ENCODE measurements around the gene FAF2.

Gene FAF2

GRCh38 chr5:176492431-176492830, 44.2 kb downstream of the FAF2 start:
- Histone ChIP-seq H3K4me3 (ENCODE audit: low read depth, low read length) (no peak overlapping the region), H3K4me1 (ENCODE audit: control insufficient read depth, insufficient read depth, low read length) (no peaks in the 10 kb centered on the region), H3K27me3 (ENCODE audit: control insufficient read depth, insufficient read depth, low read length) (no peaks in the 10 kb centered on the region), H3K36me3 (ENCODE audit: control insufficient read depth, insufficient read depth, low read length) (peaks cover 24% of the 10 kb centered on the region), H3K9me3 (ENCODE audit: control insufficient read depth, insufficient read depth, low read length) (no peaks in the 10 kb centered on the region), H3K9ac (ENCODE audit: low read depth, low read length) (no peak overlapping the region)

- H3K4me3 ChIP-seq (ENCODE audit: low read depth, low read length): no peak overlapping the region
- no peaks in the 10 kb centered on the region for H3K9me3 ChIP-seq (ENCODE audit: control insufficient read depth, insufficient read depth, low read length)
- peaks cover 24% of the 10 kb centered on the region for H3K36me3 ChIP-seq (ENCODE audit: control insufficient read depth, insufficient read depth, low read length)
- no peaks in the 10 kb centered on the region for H3K27me3 ChIP-seq (ENCODE audit: control insufficient read depth, insufficient read depth, low read length)
- no peak overlapping the region for H3K9ac ChIP-seq (ENCODE audit: low read depth, low read length)
- no peaks in the 10 kb centered on the region for H3K4me1 ChIP-seq (ENCODE audit: control insufficient read depth, insufficient read depth, low read length)
Observed at GRCh38 chr5:176497852-176498251, 49.7 kb downstream of the FAF2 start.

- Histone ChIP-seq H3K36me3 (ENCODE audit: control insufficient read depth, insufficient read depth, low read length) (peaks cover 19% of the 10 kb centered on the region), H3K27me3 (ENCODE audit: control insufficient read depth, insufficient read depth, low read length) (no peaks in the 10 kb centered on the region), H3K9me3 (ENCODE audit: control insufficient read depth, insufficient read depth, low read length) (no peaks in the 10 kb centered on the region), H3K4me1 (ENCODE audit: control insufficient read depth, insufficient read depth, low read length) (no peaks in the 10 kb centered on the region), H3K9ac (ENCODE audit: low read depth, low read length) (no peak overlapping the region), H3K4me3 (ENCODE audit: low read depth, low read length) (no peak overlapping the region)
Observed at GRCh38 chr5:176499273-176499672, 51.1 kb downstream of the FAF2 start.

- Histone ChIP-seq H3K9me3 (ENCODE audit: control insufficient read depth, insufficient read depth, low read length) (no peaks in the 10 kb centered on the region), H3K9ac (ENCODE audit: low read depth, low read length) (no peak overlapping the region), H3K27me3 (ENCODE audit: control insufficient read depth, insufficient read depth, low read length) (no peaks in the 10 kb centered on the region), H3K4me3 (ENCODE audit: low read depth, low read length) (no peak overlapping the region), H3K36me3 (ENCODE audit: control insufficient read depth, insufficient read depth, low read length) (peaks cover 23% of the 10 kb centered on the region), H3K4me1 (ENCODE audit: control insufficient read depth, insufficient read depth, low read length) (no peaks in the 10 kb centered on the region)
Observed at GRCh38 chr5:176500511-176500910, 52.3 kb downstream of the FAF2 start.

- H3K4me3 ChIP-seq (ENCODE audit: low read depth, low read length): no peak overlapping the region
- H3K9ac ChIP-seq (ENCODE audit: low read depth, low read length): no peak overlapping the region
- no peaks in the 10 kb centered on the region for H3K27me3 ChIP-seq (ENCODE audit: control insufficient read depth, insufficient read depth, low read length)
- H3K9me3 ChIP-seq (ENCODE audit: control insufficient read depth, insufficient read depth, low read length): no peaks in the 10 kb centered on the region
- peaks cover 25% of the 10 kb centered on the region for H3K36me3 ChIP-seq (ENCODE audit: control insufficient read depth, insufficient read depth, low read length)
- H3K4me1 ChIP-seq (ENCODE audit: control insufficient read depth, insufficient read depth, low read length): no peaks in the 10 kb centered on the region
Observed at GRCh38 chr5:176501333-176501732, 53.1 kb downstream of the FAF2 start.

- Histone ChIP-seq H3K4me3 (ENCODE audit: low read depth, low read length) (no peak overlapping the region), H3K4me1 (ENCODE audit: control insufficient read depth, insufficient read depth, low read length) (no peaks in the 10 kb centered on the region), H3K36me3 (ENCODE audit: control insufficient read depth, insufficient read depth, low read length) (peaks cover 34% of the 10 kb centered on the region), H3K27me3 (ENCODE audit: control insufficient read depth, insufficient read depth, low read length) (no peaks in the 10 kb centered on the region), H3K9ac (ENCODE audit: low read depth, low read length) (no peak overlapping the region), H3K9me3 (ENCODE audit: control insufficient read depth, insufficient read depth, low read length) (no peaks in the 10 kb centered on the region)
Observed at GRCh38 chr5:176503496-176503895, 55.3 kb downstream of the FAF2 start.

GRCh38 chr5:176507911-176508310, 59.7 kb downstream of the FAF2 start:
- peaks cover 18% of the 10 kb centered on the region for H3K36me3 ChIP-seq (ENCODE audit: control insufficient read depth, insufficient read depth, low read length)
- no peaks in the 10 kb centered on the region for H3K9me3 ChIP-seq (ENCODE audit: control insufficient read depth, insufficient read depth, low read length)
- no peaks in the 10 kb centered on the region for H3K4me1 ChIP-seq (ENCODE audit: control insufficient read depth, insufficient read depth, low read length)
- no peak overlapping the region for H3K9ac ChIP-seq (ENCODE audit: low read depth, low read length)
- no peaks in the 10 kb centered on the region for H3K27me3 ChIP-seq (ENCODE audit: control insufficient read depth, insufficient read depth, low read length)
- no peak overlapping the region for H3K4me3 ChIP-seq (ENCODE audit: low read depth, low read length)

GRCh38 chr5:176508603-176509002, 60.4 kb downstream of the FAF2 start:
- no peak overlapping the region for H3K4me3 ChIP-seq (ENCODE audit: low read depth, low read length)
- no peaks in the 10 kb centered on the region for H3K27me3 ChIP-seq (ENCODE audit: control insufficient read depth, insufficient read depth, low read length)
- H3K36me3 ChIP-seq (ENCODE audit: control insufficient read depth, insufficient read depth, low read length): peaks cover 18% of the 10 kb centered on the region
- no peaks in the 10 kb centered on the region for H3K4me1 ChIP-seq (ENCODE audit: control insufficient read depth, insufficient read depth, low read length)
- H3K9me3 ChIP-seq (ENCODE audit: control insufficient read depth, insufficient read depth, low read length): no peaks in the 10 kb centered on the region
- H3K9ac ChIP-seq (ENCODE audit: low read depth, low read length): no peak overlapping the region

- H3K9me3 ChIP-seq (ENCODE audit: control insufficient read depth, insufficient read depth, low read length): no peaks in the 10 kb centered on the region
- no peaks in the 10 kb centered on the region for H3K4me1 ChIP-seq (ENCODE audit: control insufficient read depth, insufficient read depth, low read length)
- no peaks in the 10 kb centered on the region for H3K27me3 ChIP-seq (ENCODE audit: control insufficient read depth, insufficient read depth, low read length)
- no peaks in the 10 kb centered on the region for H3K36me3 ChIP-seq (ENCODE audit: control insufficient read depth, insufficient read depth, low read length)
- no peak overlapping the region for H3K4me3 ChIP-seq (ENCODE audit: low read depth, low read length)
- H3K9ac ChIP-seq (ENCODE audit: low read depth, low read length): no peak overlapping the region
Observed at GRCh38 chr5:176513788-176514187, 65.6 kb downstream of the FAF2 start.

GRCh38 chr5:176514244-176514950, 66.2 kb downstream of the FAF2 start:
- H3K9me3 ChIP-seq (ENCODE audit: control insufficient read depth, insufficient read depth, low read length): no peaks in the 10 kb centered on the region
- H3K27me3 ChIP-seq (ENCODE audit: control insufficient read depth, insufficient read depth, low read length): no peaks in the 10 kb centered on the region
- H3K36me3 ChIP-seq (ENCODE audit: control insufficient read depth, insufficient read depth, low read length): no peaks in the 10 kb centered on the region
- peak overlapping the region; percentile 47 for H3K9ac ChIP-seq (ENCODE audit: low read depth, low read length)
- H3K4me1 ChIP-seq (ENCODE audit: control insufficient read depth, insufficient read depth, low read length): no peaks in the 10 kb centered on the region
- no peak overlapping the region for H3K4me3 ChIP-seq (ENCODE audit: low read depth, low read length)

GRCh38 chr5:176515396-176515795, 67.2 kb downstream of the FAF2 start:
- Histone ChIP-seq H3K4me3 (ENCODE audit: low read depth, low read length) (no peak overlapping the region), H3K9me3 (ENCODE audit: control insufficient read depth, insufficient read depth, low read length) (no peaks in the 10 kb centered on the region), H3K36me3 (ENCODE audit: control insufficient read depth, insufficient read depth, low read length) (no peaks in the 10 kb centered on the region), H3K9ac (ENCODE audit: low read depth, low read length) (no peak overlapping the region), H3K27me3 (ENCODE audit: control insufficient read depth, insufficient read depth, low read length) (no peaks in the 10 kb centered on the region), H3K4me1 (ENCODE audit: control insufficient read depth, insufficient read depth, low read length) (no peaks in the 10 kb centered on the region)

- no peaks in the 10 kb centered on the region for H3K27me3 ChIP-seq (ENCODE audit: control insufficient read depth, insufficient read depth, low read length)
- H3K9me3 ChIP-seq (ENCODE audit: control insufficient read depth, insufficient read depth, low read length): no peaks in the 10 kb centered on the region
- no peaks in the 10 kb centered on the region for H3K36me3 ChIP-seq (ENCODE audit: control insufficient read depth, insufficient read depth, low read length)
- no peak overlapping the region for H3K4me3 ChIP-seq (ENCODE audit: low read depth, low read length)
- H3K4me1 ChIP-seq (ENCODE audit: control insufficient read depth, insufficient read depth, low read length): no peaks in the 10 kb centered on the region
- no peak overlapping the region for H3K9ac ChIP-seq (ENCODE audit: low read depth, low read length)
Observed at GRCh38 chr5:176517053-176517661, 69.0 kb downstream of the FAF2 start.
